HepG2 (cell line): ENCODE data around the gene HECTD1. TPM values are rescaled to one million over a fixed set of nuclear protein-coding genes. Genes with fewer than 3 reads are reported as not detected.
A peak's percentile ranks its signal among the peaks of the same experiment; 100 is the strongest.

Experiments used
- KDM3A ChIP-seq: IDR thresholded peaks from 2 replicates; pipeline ENCODE4 v1.6.1; 2018; ENCODE audit warnings: low read depth, missing compliant biosample characterization
- KLF13 ChIP-seq: sonication (generic); formaldehyde crosslinking; IDR thresholded peaks from 2 replicates; pipeline ENCODE4 v1.4.0; 2020; ENCODE audit warnings: mild to moderate bottlenecking, missing genetic modification reagents
- MZF1 ChIP-seq: sonication (generic); formaldehyde crosslinking; IDR thresholded peaks from 2 replicates; pipeline ENCODE4 v1.8.1; 2023; ENCODE audit warnings: mild to moderate bottlenecking, missing genetic modification reagents, borderline replicate concordance
- POLR2A ChIP-seq, 2 experiments: IDR thresholded peaks; 2 replicates each; pipeline ENCODE4 v1.6.1; 2011; ENCODE audit warnings: low read depth in 2 of 2, low read length in 2 of 2, mild to moderate bottlenecking in 1 of 2, moderate library complexity in 1 of 2; ENCODE audit not compliant: insufficient read depth in 1 of 2
- RCOR2 ChIP-seq: IDR thresholded peaks from 2 replicates; pipeline ENCODE4 v1.6.1; 2016; ENCODE audit warnings: missing biosample characterization, missing genetic modification reagents
- SP4 ChIP-seq: sonication (generic); formaldehyde crosslinking; IDR thresholded peaks from 2 replicates; pipeline ENCODE4 v1.8.1; 2023; ENCODE audit warnings: mild to moderate bottlenecking, missing genetic modification reagents
- TGIF2 ChIP-seq: IDR thresholded peaks from 2 replicates; pipeline ENCODE4 v1.6.1; 2016; ENCODE audit warnings: control low read depth, missing compliant biosample characterization
- THYN1 ChIP-seq: sonication (generic); formaldehyde crosslinking; IDR thresholded peaks from 2 replicates; pipeline ENCODE4 v1.8.1; 2023; ENCODE audit warnings: low read depth, mild to moderate bottlenecking, moderate library complexity, missing genetic modification reagents, borderline replicate concordance
- ZNF251 ChIP-seq: sonication (generic); formaldehyde crosslinking; IDR thresholded peaks from 2 replicates; pipeline ENCODE4 v1.9.0; 2021; ENCODE audit warnings: mild to moderate bottlenecking, missing genetic modification reagents
- ZNF557 ChIP-seq: sonication (generic); formaldehyde crosslinking; IDR thresholded peaks from 2 replicates; pipeline ENCODE4 v1.4.0; 2020; ENCODE audit warnings: missing genetic modification reagents
- ZNF776 ChIP-seq: sonication (generic); formaldehyde crosslinking; IDR thresholded peaks from 2 replicates; pipeline ENCODE4 v1.4.0; 2020; ENCODE audit warnings: mild to moderate bottlenecking, missing genetic modification reagents
- polyA plus RNA-seq, 8 experiments: library from polyadenylated mRNA; depleted of rRNA in 3 of 8; stranded (reverse) in 7 of 8; unstranded in 1 of 8; fragments of >200 nt; fragmentation: Illumina TruSeq in 4 of 8; extraction: Trizol in 4 of 8; gene quantifications; 2 replicates each; pipeline versions ENCODE4 v1.2.1 to v1.2.3, GENCODE V29; 2011 to 2016; ENCODE audit warnings: low read depth in 4 of 8, missing spikeins in 1 of 8, mixed read lengths in 1 of 8; ENCODE audit not compliant: insufficient read depth in 1 of 8
- total RNA-seq, 5 experiments: library from RNA; depleted of rRNA; stranded (reverse); fragments of >200 nt; fragmentation: Illumina TruSeq; extraction: Trizol; gene quantifications; 2 replicates each; pipeline ENCODE4 v1.2.3, GENCODE V29; 2016; ENCODE audit warnings: low read depth in 1 of 5
- TF ChIP-seq, protein P1 (sequence below): sonication (generic); formaldehyde crosslinking; IDR thresholded peaks from 2 replicates; pipeline ENCODE4 v1.4.0; 2020; ENCODE audit warnings: missing genetic modification reagents
- TF ChIP-seq, protein P2 (sequence below): sonication (generic); formaldehyde crosslinking; IDR thresholded peaks from 2 replicates; pipeline ENCODE4 v1.8.0; 2022; ENCODE audit warnings: mild to moderate bottlenecking, missing genetic modification reagents
- TF ChIP-seq, protein P3 (sequence below): sonication (generic); formaldehyde crosslinking; IDR thresholded peaks from 2 replicates; pipeline ENCODE4 v1.4.0; 2020; ENCODE audit warnings: missing genetic modification reagents, borderline replicate concordance
- TF ChIP-seq, protein P4 (sequence below): sonication (generic); formaldehyde crosslinking; IDR thresholded peaks from 2 replicates; pipeline ENCODE4 v1.4.0; 2020; ENCODE audit warnings: mild to moderate bottlenecking, missing genetic modification reagents, borderline replicate concordance
- TF ChIP-seq, protein P5 (sequence below): sonication (generic); formaldehyde crosslinking; IDR thresholded peaks from 2 replicates; pipeline ENCODE4 v1.5.0; 2020; ENCODE audit warnings: mild to moderate bottlenecking, missing genetic modification reagents

Gene HECTD1
- total and polyA plus RNA-seq, 2 of the 13 experiments (the other 11 are each of a cell fraction or from before 2014, with no cell fraction given) = 312 to 560 TPM

DNA sequence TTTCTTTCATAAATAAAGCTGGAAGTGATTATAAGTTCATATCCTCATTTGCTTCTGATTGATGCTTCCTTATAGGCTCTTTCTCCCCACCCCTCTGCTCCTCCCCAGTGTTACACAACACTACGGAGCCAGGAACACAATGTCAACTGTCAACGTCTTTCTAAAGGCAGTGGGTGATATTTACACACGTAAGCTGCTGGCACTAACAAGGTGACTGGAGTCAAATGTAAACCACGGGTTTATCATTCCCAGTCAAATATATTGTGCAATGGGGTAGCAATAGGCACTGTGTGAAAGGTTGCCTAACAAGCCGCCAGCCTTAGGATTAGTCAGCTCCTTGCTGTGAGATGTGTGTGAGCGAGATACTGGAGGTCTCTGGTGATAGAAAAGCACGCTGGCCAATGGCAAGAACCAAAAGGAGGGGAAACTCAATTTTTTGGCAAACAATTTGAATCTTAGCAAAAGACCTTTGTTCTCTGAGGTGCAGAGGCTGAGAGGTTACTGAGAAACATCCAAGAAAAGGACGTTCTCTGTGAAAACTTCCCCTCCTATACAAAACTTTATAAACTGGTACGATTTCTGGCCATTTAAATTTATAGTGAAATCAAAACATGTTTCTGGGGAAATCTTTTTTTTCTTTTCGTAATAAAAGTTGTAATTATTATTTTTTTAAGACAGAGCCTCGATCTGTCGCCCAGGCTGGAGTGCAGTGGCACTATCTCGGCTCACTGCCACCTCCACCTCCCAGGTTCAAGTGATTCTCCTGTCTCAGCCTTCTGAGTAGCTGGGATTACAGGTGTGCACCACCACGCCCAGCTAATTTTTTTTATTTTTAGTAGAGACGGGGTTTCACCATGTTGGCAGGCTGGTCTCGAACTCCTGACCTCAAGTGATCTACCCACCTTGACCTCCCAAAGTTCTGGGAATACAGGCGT lies 22.3 kb upstream of the HECTD1 start (continued):
- TF ChIP-seq, protein P1, sequence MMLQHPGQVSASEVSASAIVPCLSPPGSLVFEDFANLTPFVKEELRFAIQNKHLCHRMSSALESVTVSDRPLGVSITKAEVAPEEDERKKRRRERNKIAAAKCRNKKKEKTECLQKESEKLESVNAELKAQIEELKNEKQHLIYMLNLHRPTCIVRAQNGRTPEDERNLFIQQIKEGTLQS = peak; percentile 97
- TF ChIP-seq POLR2A (IDR thresholded peaks at IDR 0.05; ENCODE audit: insufficient read depth in 1 of 2, low read depth in 2 of 2, low read length in 2 of 2) (peak; percentile 38 to 66; a peak in 3 of 4 replicates), TGIF2 (peak; percentile 100), SP4 (CRISPR knock-in tag) (peak; percentile 91), ZNF557 (CRISPR knock-in tag) (peak; percentile 100), RCOR2 (CRISPR knock-in tag) (peak; percentile 100), ZNF776 (CRISPR knock-in tag) (no peak), ZNF251 (CRISPR knock-in tag) (no peak), THYN1 (CRISPR knock-in tag) (peak; percentile 88; the same call in 1 of the 2 replicates), KDM3A (peak; percentile 100), MZF1 (peak; percentile 95; the same call in 1 of the 2 replicates), KLF13 (CRISPR knock-in tag) (peak; percentile 66; the same call in 1 of the 2 replicates)
- TF ChIP-seq, protein P2, sequence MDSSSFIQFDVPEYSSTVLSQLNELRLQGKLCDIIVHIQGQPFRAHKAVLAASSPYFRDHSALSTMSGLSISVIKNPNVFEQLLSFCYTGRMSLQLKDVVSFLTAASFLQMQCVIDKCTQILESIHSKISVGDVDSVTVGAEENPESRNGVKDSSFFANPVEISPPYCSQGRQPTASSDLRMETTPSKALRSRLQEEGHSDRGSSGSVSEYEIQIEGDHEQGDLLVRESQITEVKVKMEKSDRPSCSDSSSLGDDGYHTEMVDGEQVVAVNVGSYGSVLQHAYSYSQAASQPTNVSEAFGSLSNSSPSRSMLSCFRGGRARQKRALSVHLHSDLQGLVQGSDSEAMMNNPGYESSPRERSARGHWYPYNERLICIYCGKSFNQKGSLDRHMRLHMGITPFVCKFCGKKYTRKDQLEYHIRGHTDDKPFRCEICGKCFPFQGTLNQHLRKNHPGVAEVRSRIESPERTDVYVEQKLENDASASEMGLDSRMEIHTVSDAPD (CRISPR knock-in tag) = peak; percentile 100
- TF ChIP-seq, protein P3, sequence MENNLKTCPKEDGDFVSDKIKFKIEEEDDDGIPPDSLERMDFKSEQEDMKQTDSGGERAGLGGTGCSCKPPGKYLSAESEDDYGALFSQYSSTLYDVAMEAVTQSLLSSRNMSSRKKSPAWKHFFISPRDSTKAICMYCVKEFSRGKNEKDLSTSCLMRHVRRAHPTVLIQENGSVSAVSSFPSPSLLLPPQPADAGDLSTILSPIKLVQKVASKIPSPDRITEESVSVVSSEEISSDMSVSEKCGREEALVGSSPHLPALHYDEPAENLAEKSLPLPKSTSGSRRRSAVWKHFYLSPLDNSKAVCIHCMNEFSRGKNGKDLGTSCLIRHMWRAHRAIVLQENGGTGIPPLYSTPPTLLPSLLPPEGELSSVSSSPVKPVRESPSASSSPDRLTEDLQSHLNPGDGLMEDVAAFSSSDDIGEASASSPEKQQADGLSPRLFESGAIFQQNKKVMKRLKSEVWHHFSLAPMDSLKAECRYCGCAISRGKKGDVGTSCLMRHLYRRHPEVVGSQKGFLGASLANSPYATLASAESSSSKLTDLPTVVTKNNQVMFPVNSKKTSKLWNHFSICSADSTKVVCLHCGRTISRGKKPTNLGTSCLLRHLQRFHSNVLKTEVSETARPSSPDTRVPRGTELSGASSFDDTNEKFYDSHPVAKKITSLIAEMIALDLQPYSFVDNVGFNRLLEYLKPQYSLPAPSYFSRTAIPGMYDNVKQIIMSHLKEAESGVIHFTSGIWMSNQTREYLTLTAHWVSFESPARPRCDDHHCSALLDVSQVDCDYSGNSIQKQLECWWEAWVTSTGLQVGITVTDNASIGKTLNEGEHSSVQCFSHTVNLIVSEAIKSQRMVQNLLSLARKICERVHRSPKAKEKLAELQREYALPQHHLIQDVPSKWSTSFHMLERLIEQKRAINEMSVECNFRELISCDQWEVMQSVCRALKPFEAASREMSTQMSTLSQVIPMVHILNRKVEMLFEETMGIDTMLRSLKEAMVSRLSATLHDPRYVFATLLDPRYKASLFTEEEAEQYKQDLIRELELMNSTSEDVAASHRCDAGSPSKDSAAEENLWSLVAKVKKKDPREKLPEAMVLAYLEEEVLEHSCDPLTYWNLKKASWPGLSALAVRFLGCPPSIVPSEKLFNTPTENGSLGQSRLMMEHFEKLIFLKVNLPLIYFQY = peak; percentile 97
- TF ChIP-seq, protein P4, sequence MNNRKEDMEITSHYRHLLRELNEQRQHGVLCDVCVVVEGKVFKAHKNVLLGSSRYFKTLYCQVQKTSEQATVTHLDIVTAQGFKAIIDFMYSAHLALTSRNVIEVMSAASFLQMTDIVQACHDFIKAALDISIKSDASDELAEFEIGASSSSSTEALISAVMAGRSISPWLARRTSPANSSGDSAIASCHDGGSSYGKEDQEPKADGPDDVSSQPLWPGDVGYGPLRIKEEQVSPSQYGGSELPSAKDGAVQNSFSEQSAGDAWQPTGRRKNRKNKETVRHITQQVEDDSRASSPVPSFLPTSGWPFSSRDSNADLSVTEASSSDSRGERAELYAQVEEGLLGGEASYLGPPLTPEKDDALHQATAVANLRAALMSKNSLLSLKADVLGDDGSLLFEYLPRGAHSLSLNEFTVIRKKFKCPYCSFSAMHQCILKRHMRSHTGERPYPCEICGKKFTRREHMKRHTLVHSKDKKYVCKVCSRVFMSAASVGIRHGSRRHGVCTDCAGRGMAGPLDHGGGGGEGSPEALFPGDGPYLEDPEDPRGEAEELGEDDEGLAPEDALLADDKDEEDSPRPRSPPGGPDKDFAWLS = no peak; the same call in 1 of the 2 replicates
- TF ChIP-seq, protein P5, sequence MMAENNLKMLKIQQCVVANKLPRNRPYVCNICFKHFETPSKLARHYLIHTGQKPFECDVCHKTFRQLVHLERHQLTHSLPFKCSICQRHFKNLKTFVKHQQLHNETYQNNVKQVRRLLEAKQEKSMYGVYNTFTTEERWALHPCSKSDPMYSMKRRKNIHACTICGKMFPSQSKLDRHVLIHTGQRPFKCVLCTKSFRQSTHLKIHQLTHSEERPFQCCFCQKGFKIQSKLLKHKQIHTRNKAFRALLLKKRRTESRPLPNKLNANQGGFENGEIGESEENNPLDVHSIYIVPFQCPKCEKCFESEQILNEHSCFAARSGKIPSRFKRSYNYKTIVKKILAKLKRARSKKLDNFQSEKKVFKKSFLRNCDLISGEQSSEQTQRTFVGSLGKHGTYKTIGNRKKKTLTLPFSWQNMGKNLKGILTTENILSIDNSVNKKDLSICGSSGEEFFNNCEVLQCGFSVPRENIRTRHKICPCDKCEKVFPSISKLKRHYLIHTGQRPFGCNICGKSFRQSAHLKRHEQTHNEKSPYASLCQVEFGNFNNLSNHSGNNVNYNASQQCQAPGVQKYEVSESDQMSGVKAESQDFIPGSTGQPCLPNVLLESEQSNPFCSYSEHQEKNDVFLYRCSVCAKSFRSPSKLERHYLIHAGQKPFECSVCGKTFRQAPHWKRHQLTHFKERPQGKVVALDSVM (CRISPR knock-in tag) = peak; percentile 96
